ENCODE results near the gene IVL. TPM values are rescaled to one million over a fixed set of nuclear protein-coding genes. Genes with fewer than 3 reads are reported as not detected.
A peak's percentile ranks its signal among the peaks of the same experiment; 100 is the strongest.

The IVL gene
- total and polyA plus RNA-seq, 4 donors, result 0.02 TPM; not detected in 3

DNA sequence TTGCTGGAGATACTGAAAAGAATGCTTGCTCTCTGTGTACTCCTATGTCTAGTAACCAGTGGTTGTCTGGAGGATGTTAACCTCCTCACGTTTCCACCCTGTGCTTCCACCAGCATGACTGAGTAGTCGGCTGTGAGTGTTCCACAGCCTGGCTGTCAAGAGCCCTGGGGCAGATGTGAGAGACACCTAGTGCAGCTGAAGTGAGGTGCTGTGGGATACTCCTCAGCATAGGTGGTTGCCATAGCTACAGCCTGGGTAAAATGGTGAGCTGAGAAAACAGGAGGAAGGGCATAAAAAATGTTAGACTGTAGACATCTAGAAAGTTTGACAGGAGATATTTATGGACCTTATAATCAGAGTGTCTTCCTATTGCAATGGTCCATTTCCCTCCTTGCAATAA, 15.8 kb downstream of the IVL start:
- peaks cover 0 to 6% (median 2%) of the 10 kb centered on the region in 4 donors for H3K4me1 ChIP-seq (ENCODE audit: control insufficient read depth in 4 of 4, insufficient read depth in 4 of 4, low read length in 3 of 4)
- H3K4me3 ChIP-seq (ENCODE audit: low read depth in 1 of 3, low read length in 3 of 3), result no peak overlapping the region
- H3K9ac ChIP-seq (ENCODE audit: low read depth in 1 of 2, low read length in 2 of 2), result no peak overlapping the region
- no peaks in the 10 kb centered on the region for H3K36me3 ChIP-seq (ENCODE audit: control insufficient read depth in 4 of 4, insufficient read depth in 3 of 4, low read depth in 1 of 4, low read length in 3 of 4)
- H3K9me3 ChIP-seq (ENCODE audit: control insufficient read depth in 4 of 4, low read length in 3 of 4), result no peaks in the 10 kb centered on the region
- no peak for DNase-seq (ENCODE audit: low spot score)
- TF ChIP-seq, protein P1, sequence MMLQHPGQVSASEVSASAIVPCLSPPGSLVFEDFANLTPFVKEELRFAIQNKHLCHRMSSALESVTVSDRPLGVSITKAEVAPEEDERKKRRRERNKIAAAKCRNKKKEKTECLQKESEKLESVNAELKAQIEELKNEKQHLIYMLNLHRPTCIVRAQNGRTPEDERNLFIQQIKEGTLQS (IDR thresholded peaks at IDR 0.05), result no peak
- TF ChIP-seq TAF1 (conservative IDR thresholded peaks at IDR 0.05) (no peak), YY1 (IDR thresholded peaks at IDR 0.05) (no peak)
- H3K27me3 ChIP-seq (ENCODE audit: control insufficient read depth in 4 of 4, insufficient read depth in 4 of 4, low read length in 3 of 4), result no peaks in the 10 kb centered on the region
- no peak overlapping the region for H3K27ac ChIP-seq (ENCODE audit: low read depth in 1 of 2, low read length in 2 of 2)
- 45% methylated on average over 2 of the region's 2 CpGs for WGBS

DNA sequence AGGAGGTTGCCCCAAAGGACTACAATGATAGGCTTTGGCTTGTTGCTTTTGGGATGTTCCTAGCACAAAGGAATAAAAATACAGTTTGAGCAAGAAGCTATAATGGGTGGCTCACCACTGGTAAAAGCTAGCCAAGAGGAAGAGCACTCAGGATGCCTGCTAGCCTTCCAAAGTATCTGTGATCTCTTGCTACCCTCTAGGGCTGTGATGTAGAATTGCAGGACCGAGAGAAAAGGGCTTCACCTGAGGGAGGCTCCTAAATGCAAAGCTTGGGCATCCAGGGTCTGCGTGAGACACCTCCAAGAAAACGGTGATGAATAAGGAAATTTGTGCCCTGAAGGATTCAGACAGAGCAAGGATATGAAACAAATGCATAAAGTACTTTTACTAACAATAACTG, 17.7 kb downstream of the IVL start:
- no peak for DNase-seq (ENCODE audit: low spot score)
- Histone ChIP-seq H3K27me3 (ENCODE audit: control insufficient read depth in 4 of 4, insufficient read depth in 4 of 4, low read length in 3 of 4) (no peaks in the 10 kb centered on the region), H3K4me1 (ENCODE audit: control insufficient read depth in 4 of 4, insufficient read depth in 4 of 4, low read length in 3 of 4) (peaks cover 0 to 6% (median 2%) of the 10 kb centered on the region in 4 donors), H3K4me3 (ENCODE audit: low read depth in 1 of 3, low read length in 3 of 3) (no peak overlapping the region), H3K9ac (ENCODE audit: low read depth in 1 of 2, low read length in 2 of 2) (no peak overlapping the region), H3K9me3 (ENCODE audit: control insufficient read depth in 4 of 4, low read length in 3 of 4) (no peaks in the 10 kb centered on the region), H3K36me3 (ENCODE audit: control insufficient read depth in 4 of 4, insufficient read depth in 3 of 4, low read depth in 1 of 4, low read length in 3 of 4) (no peaks in the 10 kb centered on the region), H3K27ac (ENCODE audit: low read depth in 1 of 2, low read length in 2 of 2) (no peak overlapping the region)
- WGBS, result 67% methylated on average over 3 of the region's 3 CpGs
- TF ChIP-seq GABPA (IDR thresholded peaks at IDR 0.05 in 1 of 2, conservative IDR thresholded peaks at IDR 0.05 in 1 of 2) (no peak), RAD21 (IDR thresholded peaks at IDR 0.05) (peak; percentile 82 to 92), HNF4A (conservative IDR thresholded peaks at IDR 0.05) (no peak), RXRA (IDR thresholded peaks at IDR 0.05) (no peak)
- TF ChIP-seq, protein P2, sequence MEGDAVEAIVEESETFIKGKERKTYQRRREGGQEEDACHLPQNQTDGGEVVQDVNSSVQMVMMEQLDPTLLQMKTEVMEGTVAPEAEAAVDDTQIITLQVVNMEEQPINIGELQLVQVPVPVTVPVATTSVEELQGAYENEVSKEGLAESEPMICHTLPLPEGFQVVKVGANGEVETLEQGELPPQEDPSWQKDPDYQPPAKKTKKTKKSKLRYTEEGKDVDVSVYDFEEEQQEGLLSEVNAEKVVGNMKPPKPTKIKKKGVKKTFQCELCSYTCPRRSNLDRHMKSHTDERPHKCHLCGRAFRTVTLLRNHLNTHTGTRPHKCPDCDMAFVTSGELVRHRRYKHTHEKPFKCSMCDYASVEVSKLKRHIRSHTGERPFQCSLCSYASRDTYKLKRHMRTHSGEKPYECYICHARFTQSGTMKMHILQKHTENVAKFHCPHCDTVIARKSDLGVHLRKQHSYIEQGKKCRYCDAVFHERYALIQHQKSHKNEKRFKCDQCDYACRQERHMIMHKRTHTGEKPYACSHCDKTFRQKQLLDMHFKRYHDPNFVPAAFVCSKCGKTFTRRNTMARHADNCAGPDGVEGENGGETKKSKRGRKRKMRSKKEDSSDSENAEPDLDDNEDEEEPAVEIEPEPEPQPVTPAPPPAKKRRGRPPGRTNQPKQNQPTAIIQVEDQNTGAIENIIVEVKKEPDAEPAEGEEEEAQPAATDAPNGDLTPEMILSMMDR (IDR thresholded peaks at IDR 0.05; ENCODE audit: low read depth, low read length, missing input control), result peak; percentile 61

DNA sequence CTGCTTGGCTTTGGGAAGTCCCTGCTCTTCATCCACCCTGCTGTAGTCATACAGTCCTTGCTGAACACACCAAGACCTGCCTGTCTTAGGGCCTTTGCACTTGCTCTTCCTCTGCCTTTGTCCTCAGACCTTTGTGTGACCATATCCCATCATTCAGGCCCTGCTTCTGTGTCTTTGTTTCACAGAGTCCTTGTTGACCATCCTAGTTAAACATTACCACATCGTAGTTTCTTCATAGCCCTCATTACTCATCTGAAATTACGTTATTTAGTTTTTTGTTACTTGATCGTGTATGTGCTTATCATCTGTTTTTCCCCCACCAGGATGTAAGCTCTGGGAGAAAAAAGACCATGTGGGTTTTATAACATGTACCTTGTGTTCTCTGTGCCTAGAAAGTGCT, 20.3 kb downstream of the IVL start:
- TF ChIP-seq NR2F2 (IDR thresholded peaks at IDR 0.05), result no peak
- TF ChIP-seq JUND (IDR thresholded peaks at IDR 0.05), result peak in 1 of 2 donors; percentile 77
- TF ChIP-seq FOXA1 (IDR thresholded peaks at IDR 0.05), result peak; percentile 87
- TF ChIP-seq FOXA2 (IDR thresholded peaks at IDR 0.05), result peak; percentile 95
- no peak for TF ChIP-seq EGR1 (IDR thresholded peaks at IDR 0.05; ENCODE audit: low read depth in 2 of 2)
- peak in 1 of 2 donors; percentile 71 for TF ChIP-seq RXRA (IDR thresholded peaks at IDR 0.05)
- peak in 1 of 2 donors; percentile 31 for TF ChIP-seq RAD21 (IDR thresholded peaks at IDR 0.05)
- TF ChIP-seq YY1 (IDR thresholded peaks at IDR 0.05), result peak; percentile 19
- peak in 1 of 2 donors; percentile 70 for TF ChIP-seq HNF4A (conservative IDR thresholded peaks at IDR 0.05)
- no peak for DNase-seq (ENCODE audit: low spot score)

More for the DNA sequence above, 20.3 kb downstream of the IVL start:
- H3K4me3 ChIP-seq (ENCODE audit: low read depth in 1 of 3, low read length in 3 of 3), result no peak overlapping the region
- H3K36me3 ChIP-seq (ENCODE audit: control insufficient read depth in 4 of 4, insufficient read depth in 3 of 4, low read depth in 1 of 4, low read length in 3 of 4), result no peaks in the 10 kb centered on the region
- H3K27me3 ChIP-seq (ENCODE audit: control insufficient read depth in 4 of 4, insufficient read depth in 4 of 4, low read length in 3 of 4), result no peaks in the 10 kb centered on the region
- H3K27ac ChIP-seq (ENCODE audit: low read depth in 1 of 2, low read length in 2 of 2), result no peak overlapping the region
- H3K9ac ChIP-seq (ENCODE audit: low read depth in 1 of 2, low read length in 2 of 2), result no peak overlapping the region
- no peaks in the 10 kb centered on the region for H3K9me3 ChIP-seq (ENCODE audit: control insufficient read depth in 4 of 4, low read length in 3 of 4)
- peaks cover 0 to 6% (median 2%) of the 10 kb centered on the region in 4 donors for H3K4me1 ChIP-seq (ENCODE audit: control insufficient read depth in 4 of 4, insufficient read depth in 4 of 4, low read length in 3 of 4)
- WGBS, result 29% methylated on average over 3 of the region's 3 CpGs

Measured in liver (tissue), 9 donors.